Glutamatergic neuron (in vitro differentiated cells): ENCODE measurements around the gene UBALD2. TPM values are rescaled to one million over a fixed set of nuclear protein-coding genes. Genes with fewer than 3 reads are reported as not detected.

ENCODE experiments used
- DNase-seq: peaks from one replicate; pipeline ENCODE4 v3.0.0; 2022
- H3K27ac Mint-ChIP-seq: one replicate; pipeline ENCODE4 v1.8.0; 2020; ENCODE audit warnings: mild to moderate bottlenecking, mixed read lengths, inconsistent platforms; ENCODE audit not compliant: unreplicated experiment
- H3K27me3 Mint-ChIP-seq: one replicate; pipeline ENCODE4 v1.8.0; 2020; ENCODE audit warnings: mild to moderate bottlenecking, moderate library complexity, mixed read lengths, inconsistent platforms; ENCODE audit not compliant: unreplicated experiment
- H3K36me3 Mint-ChIP-seq: one replicate; pipeline ENCODE4 v1.8.0; 2020; ENCODE audit warnings: mild to moderate bottlenecking, mixed read lengths, inconsistent platforms; ENCODE audit not compliant: unreplicated experiment
- H3K4me1 Mint-ChIP-seq: one replicate; pipeline ENCODE4 v1.8.0; 2020; ENCODE audit warnings: mild to moderate bottlenecking, low read depth, mixed read lengths, inconsistent platforms; ENCODE audit not compliant: unreplicated experiment
- H3K4me3 Mint-ChIP-seq: one replicate; pipeline ENCODE4 v1.8.0; 2020; ENCODE audit warnings: mild to moderate bottlenecking, mixed read lengths, inconsistent platforms; ENCODE audit not compliant: unreplicated experiment
- H3K9me3 Mint-ChIP-seq: one replicate; pipeline ENCODE4 v1.8.0; 2020; ENCODE audit warnings: mild to moderate bottlenecking, moderate library complexity, mixed read lengths, inconsistent platforms; ENCODE audit not compliant: unreplicated experiment
- CTCF ChIP-seq: fragments of 200-600 bp; sonication (generic); IDR thresholded peaks from one replicate; pipeline ENCODE4 v1.5.0; 2021; ENCODE audit not compliant: partially characterized antibody, unreplicated experiment
- total RNA-seq: library from RNA; stranded (reverse); fragmentation: NEBNext Ultra II Directional; extraction: Animal tissue kit (Norgen Biotek cat#: 25700); gene quantifications from one replicate; pipeline ENCODE4 v1.2.1, GENCODE V29; 2021; ENCODE audit not compliant: unreplicated experiment

UBALD2 gene
- total RNA-seq, 1 donor from 2014 or later, result 58.7 TPM

GRCh38 chr17:76232342-76232741, 32.8 kb upstream of the UBALD2 start:
- Mint-ChIP-seq H3K27me3 (no peaks in the 10 kb centered on the region), H3K36me3 (no peaks in the 10 kb centered on the region), H3K4me3 (no peak overlapping the region), H3K4me1 (no peaks in the 10 kb centered on the region), H3K9me3 (no peaks in the 10 kb centered on the region), H3K27ac (no peak overlapping the region)
- DNase-seq, result no peak
- TF ChIP-seq CTCF, result no peak

- no peaks in the 10 kb centered on the region for H3K4me1 Mint-ChIP-seq
- H3K36me3 Mint-ChIP-seq, result no peaks in the 10 kb centered on the region
- H3K27ac Mint-ChIP-seq, result no peak overlapping the region
- no peak for DNase-seq
- no peak overlapping the region for H3K4me3 Mint-ChIP-seq
- H3K27me3 Mint-ChIP-seq, result peaks cover under 1% of the 10 kb centered on the region
- H3K9me3 Mint-ChIP-seq, result no peaks in the 10 kb centered on the region
- TF ChIP-seq CTCF, result no peak
These were observed 31.4 kb upstream of the UBALD2 start for GRCh38 chr17:76233588-76234353.

- no peak overlapping the region for H3K4me3 Mint-ChIP-seq
- no peaks in the 10 kb centered on the region for H3K36me3 Mint-ChIP-seq
- no peak for DNase-seq
- TF ChIP-seq CTCF, result no peak
- H3K27me3 Mint-ChIP-seq, result peaks cover 2% of the 10 kb centered on the region
- no peaks in the 10 kb centered on the region for H3K4me1 Mint-ChIP-seq
- H3K9me3 Mint-ChIP-seq, result no peaks in the 10 kb centered on the region
- H3K27ac Mint-ChIP-seq, result no peak overlapping the region
These were observed 30.8 kb upstream of the UBALD2 start for GRCh38 chr17:76234354-76234679.

- no peaks in the 10 kb centered on the region for H3K9me3 Mint-ChIP-seq
- DNase-seq, result no peak
- H3K36me3 Mint-ChIP-seq, result no peaks in the 10 kb centered on the region
- H3K27me3 Mint-ChIP-seq, result peaks cover 3% of the 10 kb centered on the region
- TF ChIP-seq CTCF, result no peak
- H3K4me1 Mint-ChIP-seq, result peaks cover under 1% of the 10 kb centered on the region
- H3K27ac Mint-ChIP-seq, result no peak overlapping the region
- H3K4me3 Mint-ChIP-seq, result no peak overlapping the region
These were observed 29.3 kb upstream of the UBALD2 start for GRCh38 chr17:76235883-76236282.

- Mint-ChIP-seq H3K36me3 (peaks cover 3% of the 10 kb centered on the region), H3K27me3 (peaks cover 8% of the 10 kb centered on the region), H3K4me1 (peaks cover 3% of the 10 kb centered on the region), H3K4me3 (no peak overlapping the region), H3K9me3 (peaks cover 2% of the 10 kb centered on the region), H3K27ac (no peak overlapping the region)
- no peak for TF ChIP-seq CTCF
- DNase-seq, result no peak
These were observed 28.5 kb upstream of the UBALD2 start for GRCh38 chr17:76236603-76237002.
